ENCODE data around the gene FOXS1. TPM values are rescaled to one million over a fixed set of nuclear protein-coding genes. Genes with fewer than 3 reads are reported as not detected.

The FOXS1 gene
- total RNA-seq, 1 experiment from 2014 or later = 0.22 TPM

- H4K20me1 ChIP-seq (ENCODE audit: control insufficient read depth, insufficient read depth, insufficient read length) = no peaks in the 10 kb centered on the region
- no peaks in the 10 kb centered on the region for H3K23me2 ChIP-seq (ENCODE audit: insufficient read length, low read depth, low read length, poor library complexity, severe bottlenecking)
- no peaks in the 10 kb centered on the region for H3K79me2 ChIP-seq (ENCODE audit: insufficient read depth, low read length)
- no peaks in the 10 kb centered on the region for H3K9me3 Mint-ChIP-seq
- TF ChIP-seq, protein P1, sequence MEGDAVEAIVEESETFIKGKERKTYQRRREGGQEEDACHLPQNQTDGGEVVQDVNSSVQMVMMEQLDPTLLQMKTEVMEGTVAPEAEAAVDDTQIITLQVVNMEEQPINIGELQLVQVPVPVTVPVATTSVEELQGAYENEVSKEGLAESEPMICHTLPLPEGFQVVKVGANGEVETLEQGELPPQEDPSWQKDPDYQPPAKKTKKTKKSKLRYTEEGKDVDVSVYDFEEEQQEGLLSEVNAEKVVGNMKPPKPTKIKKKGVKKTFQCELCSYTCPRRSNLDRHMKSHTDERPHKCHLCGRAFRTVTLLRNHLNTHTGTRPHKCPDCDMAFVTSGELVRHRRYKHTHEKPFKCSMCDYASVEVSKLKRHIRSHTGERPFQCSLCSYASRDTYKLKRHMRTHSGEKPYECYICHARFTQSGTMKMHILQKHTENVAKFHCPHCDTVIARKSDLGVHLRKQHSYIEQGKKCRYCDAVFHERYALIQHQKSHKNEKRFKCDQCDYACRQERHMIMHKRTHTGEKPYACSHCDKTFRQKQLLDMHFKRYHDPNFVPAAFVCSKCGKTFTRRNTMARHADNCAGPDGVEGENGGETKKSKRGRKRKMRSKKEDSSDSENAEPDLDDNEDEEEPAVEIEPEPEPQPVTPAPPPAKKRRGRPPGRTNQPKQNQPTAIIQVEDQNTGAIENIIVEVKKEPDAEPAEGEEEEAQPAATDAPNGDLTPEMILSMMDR (conservative IDR thresholded peaks at IDR 0.05) = no peak
- no peak overlapping the region for H2BK20ac ChIP-seq (ENCODE audit: low read depth, low read length, poor library complexity, severe bottlenecking)
- no peak overlapping the region for H2AK5ac ChIP-seq (ENCODE audit: insufficient read length, low read length)
- no peak overlapping the region for H2BK120ac ChIP-seq (ENCODE audit: low read depth, low read length, poor library complexity, severe bottlenecking)
- no peak overlapping the region for H3K14ac ChIP-seq (ENCODE audit: insufficient read depth, low read length)
- H3K27me3 Mint-ChIP-seq (ENCODE audit: low read depth) = peaks cover 40% of the 10 kb centered on the region
- H3K18ac ChIP-seq (ENCODE audit: insufficient read length, low read depth, low read length) = no peak overlapping the region
- no peak overlapping the region for H3K27ac ChIP-seq (ENCODE audit: insufficient read length, low read depth, low read length)
- H3K79me1 ChIP-seq (ENCODE audit: insufficient read depth, low read depth, low read length, poor library complexity, severe bottlenecking) = no peaks in the 10 kb centered on the region
- H3K4ac ChIP-seq (ENCODE audit: low read depth, low read length) = no peak overlapping the region
- no peak overlapping the region for H4K8ac ChIP-seq (replicated peaks; ENCODE audit: insufficient read length, low read depth, low read length)
- H3T11ph ChIP-seq (ENCODE audit: low read length) = no peak overlapping the region
- no peak overlapping the region for H3K23ac ChIP-seq (ENCODE audit: insufficient read length, low read depth, low read length)
- DNase-seq = no peak
- no peaks in the 10 kb centered on the region for H3K27me3 ChIP-seq (ENCODE audit: insufficient read depth, low read length)
- no peak overlapping the region for H3K4me2 ChIP-seq (ENCODE audit: insufficient read depth, insufficient read length, low read length)
- no peak overlapping the region for H3K56ac ChIP-seq (ENCODE audit: insufficient read length, low read depth, low read length)
- no peak overlapping the region for H3K9ac ChIP-seq (ENCODE audit: extremely low read depth, insufficient read length, low read length)
- H4K91ac ChIP-seq (ENCODE audit: insufficient read length, low read depth, low read length) = no peak overlapping the region
- peaks cover 2% of the 10 kb centered on the region; the same call in 1 of the 2 replicates for H3K4me1 ChIP-seq (ENCODE audit: insufficient read depth, low read length)
- WGBS (ENCODE audit: extremely low coverage, insufficient read length, low lambda C conversion rate) = no CpG with 5 or more reads among the region's 7 CpGs
- no peaks in the 10 kb centered on the region for H3K36me3 Mint-ChIP-seq (ENCODE audit: insufficient read depth in 1 of 3, low read depth in 3 of 3)
- no peak overlapping the region for H3K27ac Mint-ChIP-seq
- H2BK12ac ChIP-seq (ENCODE audit: insufficient read length, low read depth, low read length) = no peak overlapping the region
- peaks cover 7 to 11% of the 10 kb centered on the region in 2 experiments for H3K4me1 Mint-ChIP-seq
- no peak overlapping the region for H2BK15ac ChIP-seq (ENCODE audit: low read depth, low read length)
- no peaks in the 10 kb centered on the region for H3K9me3 ChIP-seq (ENCODE audit: control insufficient read depth, low read depth, low read length)
- no peak overlapping the region for H3K4me3 Mint-ChIP-seq
- no peak overlapping the region for H2BK5ac ChIP-seq (ENCODE audit: insufficient read length, low read length)
- H4K5ac ChIP-seq (ENCODE audit: insufficient read length, low read depth, low read length) = no peak overlapping the region
- no peak overlapping the region for H2AFZ ChIP-seq (ENCODE audit: low read length)
These were observed 8.1 kb upstream of the FOXS1 start for GRCh38 chr20:31853481-31853880.
